Activated naive CD4-positive, alpha-beta T cell treated with anti-CD3 and anti-CD28 coated beads, Interleukin-2, amount 50 U/mL, for 24 hours (primary cell): ENCODE measurements around the gene CCL4.
"Not testable (repeated sequence)": the region's sequence is repeated elsewhere in the genome, so short reads cannot be mapped to it uniquely, and the experiment has no call there.

Source experiments
- H3K27ac Mint-ChIP-seq: one replicate; pipeline ENCODE4 v1.8.0; 2021; ENCODE audit warnings: mild to moderate bottlenecking, mixed read lengths
- H3K27me3 Mint-ChIP-seq: one replicate; pipeline ENCODE4 v1.8.0; 2021; ENCODE audit warnings: mixed read lengths
- H3K36me3 Mint-ChIP-seq: one replicate; pipeline ENCODE4 v1.8.0; 2021; ENCODE audit warnings: mixed read lengths
- H3K4me1 Mint-ChIP-seq: one replicate; pipeline ENCODE4 v1.8.0; 2021; ENCODE audit warnings: mixed read lengths
- H3K4me3 Mint-ChIP-seq: one replicate; pipeline ENCODE4 v1.8.0; 2021; ENCODE audit warnings: mild to moderate bottlenecking, mixed read lengths
- H3K9me3 Mint-ChIP-seq: one replicate; pipeline ENCODE4 v1.8.0; 2021; ENCODE audit warnings: mixed read lengths

CCL4 gene

DNA sequence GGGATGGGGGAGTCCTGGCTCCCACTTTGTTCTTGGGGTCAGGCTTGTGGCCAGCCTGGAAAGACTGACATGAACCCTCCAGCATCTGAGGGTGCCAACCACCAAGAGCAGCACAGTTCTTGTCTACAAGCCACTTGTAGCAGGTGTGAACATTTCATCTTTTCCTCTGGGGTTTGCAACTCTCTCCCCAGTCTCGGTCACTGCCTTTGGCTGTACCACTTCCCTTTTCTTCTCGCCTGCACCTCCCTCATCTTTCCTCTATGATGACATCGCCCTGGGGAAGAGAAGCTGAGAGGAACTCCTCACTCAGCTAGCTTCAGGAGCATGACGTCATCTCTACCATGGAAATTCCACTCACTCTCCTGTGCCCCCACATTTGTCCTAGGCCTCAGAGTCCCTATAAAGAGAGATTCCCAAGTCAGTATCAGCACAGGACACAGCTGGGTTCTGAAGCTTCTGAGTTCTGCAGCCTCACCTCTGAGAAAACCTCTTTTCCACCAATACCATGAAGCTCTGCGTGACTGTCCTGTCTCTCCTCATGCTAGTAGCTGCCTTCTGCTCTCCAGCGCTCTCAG, at the start of gene CCL4:
Gene CCL4, plus strand, starts transcription at position 427 of the 575 bp plus-strand sequence. Its CDS starts 79 bp downstream, at position 506.
- Mint-ChIP-seq H3K27me3 (peaks cover 13% of the 10 kb centered on the region), H3K4me3 (peak within 1 kb of the TSS; percentile 77)
- H3K9me3 Mint-ChIP-seq, H3K36me3 Mint-ChIP-seq, H3K4me1 Mint-ChIP-seq, H3K27ac Mint-ChIP-seq: not testable (repeated sequence)

DNA sequence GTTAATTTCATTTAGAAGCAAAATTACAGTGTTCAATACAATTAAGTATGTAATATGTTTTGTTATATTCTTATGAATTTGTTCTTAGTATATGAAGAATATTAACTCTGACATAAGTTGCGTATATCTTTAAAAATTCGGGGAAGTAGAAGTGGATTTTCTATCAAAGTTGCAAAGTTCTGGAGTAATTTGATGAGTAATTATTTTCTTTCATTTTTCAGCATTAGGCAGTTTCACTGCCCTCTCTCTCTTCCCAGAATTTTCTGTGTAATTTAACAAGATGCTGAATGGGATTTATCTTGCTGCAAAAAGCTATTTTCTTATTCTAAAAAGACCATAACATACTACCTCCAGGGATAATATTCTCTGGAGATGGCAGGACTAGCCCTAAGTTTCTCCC, 48.5 kb upstream of the CCL4 start:
- Mint-ChIP-seq H3K9me3 (peaks cover under 1% of the 10 kb centered on the region), H3K4me1 (no peaks in the 10 kb centered on the region), H3K27me3 (peaks cover 9% of the 10 kb centered on the region), H3K27ac (no peak overlapping the region), H3K4me3 (no peak overlapping the region), H3K36me3 (peaks cover 2% of the 10 kb centered on the region)

DNA sequence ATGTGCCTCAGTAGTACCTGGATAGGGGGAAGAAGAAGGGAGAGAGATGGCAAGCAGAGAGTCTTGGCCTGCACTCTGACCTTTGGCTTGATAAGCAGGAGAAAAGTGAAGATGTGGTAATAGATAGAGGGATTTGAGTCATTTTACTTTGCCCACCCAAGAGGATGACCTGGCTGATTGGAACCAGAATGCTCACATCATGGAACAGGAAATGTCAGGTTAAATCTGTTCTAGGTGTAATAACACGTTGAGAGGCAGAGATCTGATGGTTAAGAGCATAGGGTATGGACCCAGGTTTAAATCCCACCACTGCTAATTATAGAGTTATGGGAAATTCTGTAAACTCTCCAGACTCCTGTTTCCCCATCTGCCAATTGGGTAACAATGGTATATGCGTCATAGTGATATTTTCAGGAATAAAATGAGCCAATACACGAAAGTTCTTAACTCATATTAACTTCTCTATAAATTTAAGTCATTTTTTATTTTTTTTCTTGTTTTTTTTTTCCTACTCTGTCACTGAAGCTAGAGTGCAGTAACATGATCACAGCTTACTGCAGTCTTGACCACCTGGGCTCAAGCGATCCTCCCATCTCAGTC, 47.6 kb upstream of the CCL4 start:
- no peak overlapping the region for H3K27ac Mint-ChIP-seq
- H3K36me3 Mint-ChIP-seq = no peaks in the 10 kb centered on the region
- no peak overlapping the region for H3K4me3 Mint-ChIP-seq
- H3K4me1 Mint-ChIP-seq = no peaks in the 10 kb centered on the region
- H3K9me3 Mint-ChIP-seq = no peaks in the 10 kb centered on the region
- H3K27me3 Mint-ChIP-seq = peaks cover 9% of the 10 kb centered on the region

DNA sequence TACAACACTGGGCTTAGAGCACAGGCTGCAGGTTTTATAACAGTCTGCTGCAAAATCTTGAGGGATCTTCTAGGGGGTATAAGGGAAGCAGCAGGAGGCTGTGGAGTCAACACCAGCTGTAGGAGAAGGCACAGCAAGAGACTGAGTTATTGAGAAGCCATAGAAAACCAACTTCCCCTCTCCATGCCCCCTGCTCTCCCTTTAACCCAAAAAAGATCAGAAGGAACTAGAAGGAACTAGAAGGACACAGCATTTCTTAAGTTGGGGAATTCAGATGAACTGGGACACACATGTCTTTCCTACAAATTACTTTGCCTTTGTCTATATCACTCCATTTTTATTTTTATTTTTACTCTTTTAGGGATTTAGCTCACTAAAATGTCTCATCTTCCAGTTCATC, 45.7 kb upstream of the CCL4 start:
- H3K4me3 Mint-ChIP-seq = no peak overlapping the region
- no peaks in the 10 kb centered on the region for H3K36me3 Mint-ChIP-seq
- H3K4me1 Mint-ChIP-seq = no peaks in the 10 kb centered on the region
- no peak overlapping the region for H3K27ac Mint-ChIP-seq
- peaks cover 4% of the 10 kb centered on the region for H3K27me3 Mint-ChIP-seq
- H3K9me3 Mint-ChIP-seq = no peaks in the 10 kb centered on the region

DNA sequence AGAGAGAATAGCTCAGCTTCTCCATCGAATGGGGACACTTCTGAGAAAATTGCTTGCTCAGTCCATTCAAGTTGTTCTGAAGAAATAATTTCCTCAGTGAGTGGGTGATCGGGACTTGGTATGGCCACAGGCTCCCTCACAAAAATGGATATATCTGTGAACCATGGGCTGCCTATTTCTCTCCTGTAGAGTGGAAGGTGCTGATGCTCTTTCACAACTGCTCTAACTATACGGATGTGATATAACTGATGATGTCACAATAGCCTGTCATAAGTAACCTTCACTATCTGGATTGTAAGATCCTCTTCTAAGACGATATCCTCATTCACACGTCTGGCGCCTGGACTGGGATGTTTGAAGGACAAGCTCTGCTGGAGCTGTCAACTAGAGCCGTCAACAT, 44.2 kb upstream of the CCL4 start:
- Mint-ChIP-seq H3K27me3 (peaks cover 4% of the 10 kb centered on the region), H3K4me1 (no peaks in the 10 kb centered on the region), H3K9me3 (no peaks in the 10 kb centered on the region), H3K27ac (no peak overlapping the region), H3K4me3 (no peak overlapping the region), H3K36me3 (no peaks in the 10 kb centered on the region)

DNA sequence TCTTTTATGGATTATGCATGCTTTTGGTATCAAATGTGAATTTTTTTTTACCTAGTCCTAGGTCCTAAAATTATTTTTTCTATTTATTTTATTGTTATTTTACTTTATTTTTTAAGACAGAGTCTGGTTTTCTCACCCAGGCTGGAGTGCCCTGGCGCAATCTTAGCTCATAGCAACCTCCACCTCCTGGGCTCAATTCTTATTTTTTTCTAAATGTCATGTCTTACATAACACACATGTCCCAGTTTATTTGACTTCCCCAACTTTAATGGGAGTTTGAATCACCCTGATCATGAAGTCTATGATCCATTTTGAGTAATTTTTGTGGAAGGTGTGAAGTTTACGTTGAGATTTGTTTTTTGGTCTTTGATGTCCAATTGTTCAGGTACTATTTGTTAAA, 42.8 kb upstream of the CCL4 start:
- H3K27me3 Mint-ChIP-seq = peaks cover 4% of the 10 kb centered on the region
- no peaks in the 10 kb centered on the region for H3K9me3 Mint-ChIP-seq
- H3K27ac Mint-ChIP-seq = no peak overlapping the region
- H3K36me3 Mint-ChIP-seq = no peaks in the 10 kb centered on the region
- no peaks in the 10 kb centered on the region for H3K4me1 Mint-ChIP-seq
- no peak overlapping the region for H3K4me3 Mint-ChIP-seq

DNA sequence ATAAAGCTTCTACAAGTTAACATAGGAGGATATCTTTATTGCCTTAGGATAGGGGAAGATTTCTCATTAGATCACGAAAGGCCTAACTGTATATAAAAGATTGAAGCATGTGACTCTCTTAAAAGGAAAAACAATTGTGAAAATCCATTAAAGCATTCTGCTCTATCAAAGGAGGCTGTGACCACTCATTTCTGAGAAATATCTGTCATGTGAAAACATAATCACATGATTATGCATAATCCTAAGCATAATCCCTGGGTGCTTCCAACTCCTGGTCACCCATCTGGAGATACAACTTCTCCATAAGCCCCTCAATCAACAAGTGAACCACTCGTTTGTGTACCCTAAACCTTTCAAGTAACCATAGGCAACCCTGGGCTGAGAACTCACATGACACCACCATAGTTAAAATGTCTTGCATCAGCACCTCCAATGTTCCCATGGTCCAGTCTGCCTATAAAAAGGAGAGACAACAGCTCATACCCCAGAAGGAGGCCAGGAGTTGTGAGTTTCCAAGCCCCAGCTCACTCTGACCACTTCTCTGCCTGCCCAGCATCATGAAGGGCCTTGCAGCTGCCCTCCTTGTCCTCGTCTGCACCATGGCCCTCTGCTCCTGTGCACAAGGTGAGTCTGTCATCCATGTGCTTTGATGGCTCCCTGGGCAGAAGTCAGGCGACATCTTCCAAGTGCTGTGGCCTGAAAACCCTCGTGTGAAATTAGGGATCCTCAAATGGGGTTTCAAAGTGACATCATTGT, 39.7 kb upstream of the CCL4 start, which contains the start of gene CCL18:
Gene CCL18, plus strand, starts transcription at position 487 of the 756 bp plus-strand sequence. Its CDS starts 71 bp downstream, at position 558.
- Mint-ChIP-seq H3K27ac (no peak within 1 kb of the TSS), H3K36me3 (no peaks in the 10 kb centered on the region)

DNA sequence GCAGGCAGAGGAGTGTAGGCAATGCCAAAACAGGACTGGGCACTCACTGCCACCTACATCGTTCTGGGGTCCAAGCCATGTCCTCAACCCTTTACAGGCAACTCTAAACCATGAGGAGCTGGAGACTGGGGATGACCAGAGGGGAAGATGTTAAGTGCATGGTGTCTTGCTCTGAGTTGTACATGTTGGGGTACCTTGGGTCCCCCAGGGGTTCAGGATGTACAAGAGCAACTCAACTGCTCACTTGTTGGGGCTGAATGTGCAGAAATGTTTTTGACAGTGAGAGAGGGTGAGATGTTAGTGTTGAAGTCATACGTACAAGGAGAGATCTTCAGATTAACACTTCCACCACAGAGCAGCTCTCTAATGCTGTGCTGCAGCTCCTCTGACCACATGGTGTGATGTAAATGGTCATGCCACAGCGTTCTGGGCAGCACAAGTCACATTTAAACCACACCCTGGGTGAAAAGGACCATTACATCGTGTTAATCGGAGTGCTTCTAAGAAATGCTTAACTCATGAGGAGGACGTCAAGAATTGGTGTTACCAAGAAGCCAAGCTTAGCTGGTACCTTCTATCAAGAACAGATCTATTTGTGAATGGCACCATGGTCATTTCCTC, 37.2 kb upstream of the CCL4 start:
- Mint-ChIP-seq H3K4me3 (no peak overlapping the region), H3K9me3 (no peaks in the 10 kb centered on the region), H3K27ac (no peak overlapping the region), H3K4me1 (no peaks in the 10 kb centered on the region), H3K27me3 (no peaks in the 10 kb centered on the region), H3K36me3 (no peaks in the 10 kb centered on the region)

More for the DNA sequence above, 39.7 kb upstream of the CCL4 start, which contains the start of gene CCL18:
- Mint-ChIP-seq H3K4me1 (no peaks in the 10 kb centered on the region), H3K27me3 (peaks cover 4% of the 10 kb centered on the region), H3K4me3 (no peak within 1 kb of the TSS), H3K9me3 (no peaks in the 10 kb centered on the region)

DNA sequence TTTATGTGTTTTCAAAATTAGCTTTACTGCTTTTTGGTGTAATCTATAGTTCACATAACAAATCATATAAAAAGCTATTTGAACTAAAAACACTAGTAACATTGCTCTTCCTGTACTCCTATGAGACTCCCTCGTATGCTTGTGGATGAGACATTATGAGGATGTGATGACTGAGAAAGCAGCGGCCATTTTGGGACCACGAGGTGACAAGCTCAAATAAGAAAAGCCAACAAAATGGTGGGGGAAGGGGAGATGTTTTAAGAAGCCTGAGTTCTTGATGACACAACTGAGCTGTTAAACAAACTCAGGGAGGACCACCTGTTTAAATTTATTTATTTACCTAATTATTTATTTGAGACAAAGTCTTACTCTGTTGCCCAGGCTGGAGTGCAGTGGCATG, 35.1 kb upstream of the CCL4 start:
- H3K9me3 Mint-ChIP-seq = no peaks in the 10 kb centered on the region
- no peaks in the 10 kb centered on the region for H3K36me3 Mint-ChIP-seq
- H3K27ac Mint-ChIP-seq = no peak overlapping the region
- H3K4me1 Mint-ChIP-seq = peaks cover 5% of the 10 kb centered on the region
- no peak overlapping the region for H3K4me3 Mint-ChIP-seq
- H3K27me3 Mint-ChIP-seq = no peaks in the 10 kb centered on the region

DNA sequence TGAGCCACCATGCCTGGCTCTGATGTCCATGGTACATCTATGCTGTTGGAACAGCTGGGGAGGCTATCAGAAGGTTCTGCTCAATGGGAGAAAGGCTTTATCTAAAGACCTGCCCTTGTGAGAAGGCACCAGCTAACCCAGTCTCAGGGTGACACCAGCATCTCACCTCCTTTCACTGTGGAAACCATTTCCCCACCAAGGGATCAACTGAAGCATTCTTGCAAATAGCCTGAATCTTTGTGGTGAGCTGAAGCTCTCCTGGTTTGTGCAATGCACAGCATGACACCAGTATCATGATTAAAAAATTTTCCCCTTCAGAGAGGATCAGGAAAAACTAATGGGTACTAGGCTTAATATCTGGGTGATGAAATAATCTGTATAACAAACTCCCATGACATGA, 34.5 kb upstream of the CCL4 start:
- H3K9me3 Mint-ChIP-seq = no peaks in the 10 kb centered on the region
- no peak overlapping the region for H3K27ac Mint-ChIP-seq
- peaks cover 5% of the 10 kb centered on the region for H3K4me1 Mint-ChIP-seq
- no peaks in the 10 kb centered on the region for H3K36me3 Mint-ChIP-seq
- no peak overlapping the region for H3K4me3 Mint-ChIP-seq
- no peaks in the 10 kb centered on the region for H3K27me3 Mint-ChIP-seq

DNA sequence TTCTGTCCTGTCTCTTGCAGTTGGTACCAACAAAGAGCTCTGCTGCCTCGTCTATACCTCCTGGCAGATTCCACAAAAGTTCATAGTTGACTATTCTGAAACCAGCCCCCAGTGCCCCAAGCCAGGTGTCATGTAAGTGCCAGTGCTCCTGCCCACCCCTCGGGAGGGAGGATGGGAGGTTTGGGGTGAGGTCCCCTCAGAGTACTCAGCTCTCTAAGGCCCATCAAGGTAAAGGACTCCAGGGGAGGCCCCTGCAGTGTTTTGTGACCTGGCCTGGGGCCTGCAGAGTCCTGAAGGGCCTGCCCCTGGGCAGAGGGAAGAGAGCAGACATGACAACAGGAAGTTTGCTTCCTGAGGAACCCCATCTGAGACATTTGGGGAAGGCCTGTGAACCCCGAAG, 33.2 kb upstream of the CCL4 start:
- H3K27me3 Mint-ChIP-seq = no peaks in the 10 kb centered on the region
- H3K27ac Mint-ChIP-seq = no peak overlapping the region
- peaks cover 5% of the 10 kb centered on the region for H3K4me1 Mint-ChIP-seq
- H3K4me3 Mint-ChIP-seq = no peak overlapping the region
- H3K36me3 Mint-ChIP-seq = no peaks in the 10 kb centered on the region
- no peaks in the 10 kb centered on the region for H3K9me3 Mint-ChIP-seq

DNA sequence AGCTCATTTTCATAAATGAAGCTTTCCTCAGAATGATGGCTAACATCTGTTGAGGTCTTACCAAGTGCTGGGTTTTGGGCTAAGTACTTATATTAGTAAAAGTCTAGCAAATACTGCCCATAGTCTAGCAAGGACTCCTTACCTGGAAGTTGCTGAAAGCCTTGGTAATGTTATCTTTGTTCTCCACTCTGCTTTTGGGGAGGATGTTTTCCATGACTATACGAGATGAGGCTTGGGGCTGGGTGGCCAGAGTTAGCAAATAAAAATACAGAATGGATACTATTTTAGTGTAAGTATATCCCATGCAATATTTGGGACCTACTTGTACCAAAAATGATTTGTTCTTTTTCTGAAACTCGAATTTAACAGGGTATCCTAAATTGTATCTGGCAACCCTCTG, 31.9 kb upstream of the CCL4 start:
- Mint-ChIP-seq H3K27me3 (peaks cover 2% of the 10 kb centered on the region), H3K4me3 (no peak overlapping the region), H3K4me1 (peaks cover 5% of the 10 kb centered on the region), H3K9me3 (no peaks in the 10 kb centered on the region), H3K27ac (no peak overlapping the region), H3K36me3 (no peaks in the 10 kb centered on the region)

DNA sequence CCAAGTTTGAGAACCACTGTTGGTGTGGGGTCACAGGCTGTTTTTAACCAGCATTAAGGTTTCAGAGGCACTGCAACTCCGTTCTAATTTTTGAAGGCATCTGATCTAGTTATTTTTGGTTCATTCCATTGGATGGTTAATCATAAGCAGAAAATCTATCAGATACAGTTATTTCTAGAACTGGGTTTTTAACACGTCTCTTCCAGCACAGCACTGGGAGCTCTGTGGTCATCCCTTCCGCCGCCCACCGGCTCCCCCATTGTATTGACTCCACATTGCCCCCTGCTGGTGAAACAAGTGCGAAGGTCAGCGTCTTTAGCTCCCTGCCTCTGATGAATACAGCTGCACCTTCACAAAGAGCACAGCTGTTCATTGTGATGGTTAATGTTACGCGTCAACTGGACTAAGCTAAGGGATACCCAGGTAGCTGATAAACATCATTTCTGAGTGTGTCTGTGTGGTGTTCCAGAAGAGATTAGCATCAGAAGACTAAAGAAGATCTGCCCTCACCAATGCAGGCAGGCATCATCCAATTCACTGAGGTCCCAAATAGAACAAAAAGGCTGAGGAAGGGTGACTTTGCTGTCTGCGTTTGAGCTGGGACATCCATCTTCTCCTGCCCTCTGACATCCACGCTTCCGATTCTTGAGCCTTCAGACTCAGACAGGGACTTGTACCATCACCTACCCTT, 31.1 kb upstream of the CCL4 start:
- H3K4me3 Mint-ChIP-seq = no peak overlapping the region
- H3K4me1 Mint-ChIP-seq = peaks cover 5% of the 10 kb centered on the region
- no peaks in the 10 kb centered on the region for H3K36me3 Mint-ChIP-seq
- H3K27me3 Mint-ChIP-seq = peaks cover 2% of the 10 kb centered on the region
- H3K9me3 Mint-ChIP-seq = no peaks in the 10 kb centered on the region
- H3K27ac Mint-ChIP-seq = peak overlapping the region; percentile 14

DNA sequence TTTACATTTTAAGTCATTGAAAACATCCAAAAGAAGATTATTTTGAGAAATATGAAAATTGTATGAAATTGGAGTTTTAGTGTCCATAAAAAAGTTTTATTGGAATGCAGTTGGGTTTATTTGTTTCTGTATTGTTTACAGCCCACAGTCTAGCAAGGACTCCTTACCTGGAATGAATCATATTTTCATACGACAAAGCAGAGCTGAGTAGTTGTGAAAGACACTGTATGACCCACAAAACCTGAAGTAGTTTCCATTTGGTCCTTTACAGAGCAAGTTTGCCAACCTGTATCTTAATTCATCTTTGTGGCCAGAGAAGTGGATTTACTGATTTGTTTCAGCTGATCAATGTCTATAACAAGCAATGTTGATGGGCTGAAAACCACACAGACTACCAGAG, 29.3 kb upstream of the CCL4 start:
- Mint-ChIP-seq H3K27me3 (peaks cover 7% of the 10 kb centered on the region), H3K36me3 (no peaks in the 10 kb centered on the region), H3K4me3 (no peak overlapping the region), H3K27ac (no peak overlapping the region), H3K9me3 (no peaks in the 10 kb centered on the region), H3K4me1 (peaks cover 5% of the 10 kb centered on the region)

DNA sequence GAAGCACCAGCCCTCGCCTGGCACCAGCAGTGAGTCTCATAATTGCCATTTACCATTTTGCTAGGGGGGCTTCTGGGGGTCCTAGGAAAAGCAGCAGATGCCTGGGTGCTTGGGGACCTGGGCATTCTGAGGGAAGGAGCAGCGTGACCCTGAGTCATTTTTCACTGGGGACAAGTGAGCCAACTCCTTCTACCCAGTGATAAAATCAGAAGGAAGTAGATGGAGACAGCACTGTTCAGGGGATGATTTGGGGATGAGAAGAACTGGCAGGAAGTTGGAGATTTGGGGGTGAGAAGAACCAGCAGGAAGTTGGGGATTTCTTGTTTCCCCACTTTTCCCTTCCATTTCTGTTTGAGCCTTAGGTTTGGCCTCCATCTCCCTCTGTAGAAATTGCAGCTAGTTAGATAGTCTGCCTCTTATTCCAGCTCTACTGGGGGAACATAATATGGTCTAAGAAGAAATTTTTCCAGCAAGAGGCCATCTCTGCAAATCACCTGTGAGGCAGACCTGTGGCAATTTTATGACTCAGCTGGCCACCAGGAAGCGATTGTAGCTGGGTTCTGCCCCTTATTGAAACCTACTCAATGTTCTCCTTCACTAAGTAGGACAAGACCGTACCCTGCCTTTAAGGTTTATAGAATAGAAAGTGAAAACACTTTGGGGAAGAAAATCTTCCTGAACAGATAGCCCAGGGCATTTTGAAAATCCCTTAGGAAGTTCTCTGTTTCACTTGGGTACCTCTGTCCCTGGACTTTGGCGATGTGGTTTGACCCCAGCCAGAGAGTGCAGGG, 21.8 kb upstream of the CCL4 start:
- H3K27me3 Mint-ChIP-seq = peaks cover 11% of the 10 kb centered on the region
- not testable (repeated sequence) for H3K4me3 Mint-ChIP-seq, H3K36me3 Mint-ChIP-seq, H3K27ac Mint-ChIP-seq, H3K9me3 Mint-ChIP-seq, H3K4me1 Mint-ChIP-seq
